Panc1 (cell line): Measurements from ENCODE around the gene SMAD5.

Source experiments
- CTCF ChIP-seq: fragments of 450-650 bp; IDR thresholded peaks from 2 replicates; pipeline ENCODE4 v1.5.1; 2017; ENCODE audit warnings: mild to moderate bottlenecking
- POLR2AphosphoS5 ChIP-seq: IDR thresholded peaks from 2 replicates; pipeline ENCODE4 v1.6.1; 2012; ENCODE audit warnings: mild to moderate bottlenecking, low read depth, low read length, moderate library complexity
- TCF7L2 ChIP-seq: IDR thresholded peaks from 2 replicates; pipeline ENCODE4 v1.6.1; 2011; ENCODE audit warnings: mild to moderate bottlenecking, low read depth, low read length, inconsistent platforms

- TF ChIP-seq CTCF (no peak), POLR2AphosphoS5 (no peak), TCF7L2 (no peak)
Observed at GRCh38 chr5:136215812-136216211, 83.2 kb downstream of the SMAD5 start.
